SU-DHL-6 (cell line): ENCODE measurements around the gene SYT2.
"Not testable (repeated sequence)": the region's sequence is repeated elsewhere in the genome, so short reads cannot be mapped to it uniquely, and the experiment has no call there.

ENCODE experiments used
- CTCF ChIP-seq: fragments of 200-600 bp; sonication (generic); IDR thresholded peaks from one replicate; pipeline ENCODE4 v1.5.1; 2017; ENCODE audit warnings: antibody characterized with exemption, mild to moderate bottlenecking, low read length, moderate library complexity; ENCODE audit not compliant: insufficient read depth, poor library complexity, severe bottlenecking
- EZH2phosphoT487 ChIP-seq: fragments of 200-600 bp; sonication (generic), shearing (Covaris generic); conservative IDR thresholded peaks from 2 replicates; pipeline ENCODE4 v1.6.1; 2018; ENCODE audit warnings: mild to moderate bottlenecking, antibody characterized with exemption, low read length, moderate library complexity, mixed read lengths

- not testable (repeated sequence) for TF ChIP-seq CTCF, EZH2phosphoT487
Measured at GRCh38 chr1:202545647-202546303, 164.5 kb downstream of the SYT2 start.
